ENCODE data around the gene SPATS2.

Gene SPATS2

GRCh38 chr12:49358483-49359141 is 8.7 kb upstream of the SPATS2 start:
- no peak overlapping the region for H3K4me3 ChIP-seq (ENCODE audit: low read length)
- peak; percentile 51 for DNase-seq (ENCODE audit: low read depth)
- peak; percentile 83 for TF ChIP-seq CTCF (conservative IDR thresholded peaks at IDR 0.05; ENCODE audit: low read length)

GRCh38 chr12:49359671-49360070 is 7.6 kb upstream of the SPATS2 start:
- H3K4me3 ChIP-seq (ENCODE audit: low read length) = no peak overlapping the region
- DNase-seq (ENCODE audit: low read depth) = no peak
- no peak for TF ChIP-seq CTCF (conservative IDR thresholded peaks at IDR 0.05; ENCODE audit: low read length)

DNA sequence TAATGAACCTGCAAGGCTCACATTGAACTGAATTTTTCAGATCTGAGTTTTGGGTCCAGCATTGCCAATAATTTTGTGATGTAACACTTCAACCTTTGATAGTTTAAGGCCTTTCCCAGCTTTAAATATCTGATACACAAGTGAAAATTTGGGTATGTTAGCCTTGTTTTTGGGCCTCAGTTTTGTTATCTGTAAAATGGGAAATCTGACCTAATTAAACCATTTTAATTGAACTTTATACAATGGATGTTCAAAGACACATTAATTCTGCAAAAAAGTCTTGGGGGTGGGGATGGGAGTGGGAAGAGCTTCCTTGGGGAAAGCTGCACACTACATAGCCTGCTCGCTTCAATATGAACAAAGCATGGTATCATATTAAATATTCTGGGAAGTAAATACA is 5.2 kb upstream of the SPATS2 start:
- no peak for TF ChIP-seq CTCF (conservative IDR thresholded peaks at IDR 0.05; ENCODE audit: low read length)
- H3K4me3 ChIP-seq (ENCODE audit: low read length) = no peak overlapping the region
- no peak for DNase-seq (ENCODE audit: low read depth)

- peak; percentile 63 for DNase-seq (ENCODE audit: low read depth)
- no peak for TF ChIP-seq CTCF (conservative IDR thresholded peaks at IDR 0.05; ENCODE audit: low read length)
- no peak overlapping the region for H3K4me3 ChIP-seq (ENCODE audit: low read length)
Observed at GRCh38 chr12:49364989-49365388, 2.3 kb upstream of the SPATS2 start.

GRCh38 chr12:49365542-49365941 is 1.7 kb upstream of the SPATS2 start:
- no peak for DNase-seq (ENCODE audit: low read depth)
- no peak for TF ChIP-seq CTCF (conservative IDR thresholded peaks at IDR 0.05; ENCODE audit: low read length)
- H3K4me3 ChIP-seq (ENCODE audit: low read length) = no peak overlapping the region

DNA sequence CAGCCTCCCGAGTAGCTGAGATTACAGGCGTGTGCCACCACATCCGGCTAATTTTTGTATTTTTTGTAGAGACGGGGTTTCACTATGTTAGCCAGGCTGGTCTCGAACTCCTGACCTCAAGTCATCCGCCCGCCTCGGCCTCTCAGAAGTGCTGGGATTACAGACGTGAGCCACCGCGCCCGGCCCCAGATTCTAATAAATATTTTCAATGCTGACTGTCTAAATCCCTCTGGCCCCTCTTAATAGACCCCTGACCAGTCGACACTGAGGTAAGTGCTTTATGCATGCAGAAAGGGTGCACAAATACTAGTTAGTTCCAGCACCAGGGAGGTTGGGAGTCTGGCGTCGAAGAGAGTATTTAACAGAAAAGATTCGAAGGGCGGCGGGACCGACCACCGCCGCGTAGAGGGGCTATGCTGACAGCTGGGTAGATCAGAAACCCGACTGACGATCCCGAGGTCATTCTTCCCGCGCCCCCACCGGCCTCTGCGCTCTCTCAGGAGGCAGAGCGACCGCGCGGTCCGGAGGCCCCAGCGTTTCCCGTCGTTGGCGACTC is 1.1 kb upstream of the SPATS2 start:
- no peak for DNase-seq (ENCODE audit: low read depth)
- no peak for TF ChIP-seq CTCF (conservative IDR thresholded peaks at IDR 0.05; ENCODE audit: low read length)
- H3K4me3 ChIP-seq (ENCODE audit: low read length) = peak overlapping the region; percentile 84

- DNase-seq (ENCODE audit: low read depth) = peak; percentile 88
- peak; percentile 31 for TF ChIP-seq CTCF (conservative IDR thresholded peaks at IDR 0.05; ENCODE audit: low read length)
- H3K4me3 ChIP-seq (ENCODE audit: low read length) = peak overlapping the region; percentile 84
Observed at GRCh38 chr12:49366652-49367380, 446 bp upstream of the SPATS2 start.
